ENCODE data around the gene THRSP. TPM values are rescaled to one million over a fixed set of nuclear protein-coding genes. Genes with fewer than 3 reads are reported as not detected.

THRSP gene
- polyA plus RNA-seq, 1 of the 3 experiments (the other 2 are of a cell fraction), result not detected

DNA sequence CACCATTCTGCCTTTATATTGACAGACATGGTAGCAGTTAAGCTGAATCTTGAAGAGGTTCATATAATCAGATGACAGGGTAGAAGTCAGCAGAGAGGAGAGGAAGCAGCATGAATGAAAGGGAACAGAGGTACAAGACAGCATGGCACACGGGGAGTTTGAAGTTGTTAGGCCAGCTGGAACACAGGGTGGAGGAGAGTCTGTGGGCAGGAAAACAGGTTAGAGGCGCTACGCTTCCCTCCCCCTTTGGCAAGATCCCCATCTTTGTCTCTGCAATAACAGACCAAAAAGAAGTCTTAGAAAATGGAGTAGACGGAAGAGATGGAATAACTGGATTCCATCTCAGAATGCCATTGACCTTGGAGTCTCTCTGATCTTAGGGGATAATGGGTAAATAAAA, 36.0 kb downstream of the THRSP start:
- no peaks in the 10 kb centered on the region for H3K9me2 ChIP-seq
- no peaks in the 10 kb centered on the region for H4K20me1 ChIP-seq (ENCODE audit: insufficient read depth)
- no peak overlapping the region for H2AFZ ChIP-seq (ENCODE audit: low read depth)
- no peak overlapping the region for H3K9ac ChIP-seq
- 0 out of 4 replicates have a peak, but pooled peaks cover 0 to 8% of the 10 kb centered on the region in 2 experiments for H3K4me1 ChIP-seq (ENCODE audit: control insufficient read depth in 1 of 2, insufficient read depth in 2 of 2, low read depth in 1 of 2, low read length in 1 of 2)
- TF ChIP-seq, protein P1, sequence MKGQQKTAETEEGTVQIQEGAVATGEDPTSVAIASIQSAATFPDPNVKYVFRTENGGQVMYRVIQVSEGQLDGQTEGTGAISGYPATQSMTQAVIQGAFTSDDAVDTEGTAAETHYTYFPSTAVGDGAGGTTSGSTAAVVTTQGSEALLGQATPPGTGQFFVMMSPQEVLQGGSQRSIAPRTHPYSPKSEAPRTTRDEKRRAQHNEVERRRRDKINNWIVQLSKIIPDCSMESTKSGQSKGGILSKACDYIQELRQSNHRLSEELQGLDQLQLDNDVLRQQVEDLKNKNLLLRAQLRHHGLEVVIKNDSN (IDR thresholded peaks at IDR 0.05; ENCODE audit: borderline replicate concordance, low read depth), result no peak
- TF ChIP-seq FOXM1 (IDR thresholded peaks at IDR 0.05; ENCODE audit: low read depth) (no peak), ELF1 (IDR thresholded peaks at IDR 0.05) (no peak), MXI1 (IDR thresholded peaks at IDR 0.05; ENCODE audit: low read depth, low read length) (no peak), MAX (IDR thresholded peaks at IDR 0.05; ENCODE audit: low read depth) (no peak), EP300 (IDR thresholded peaks at IDR 0.05; ENCODE audit: borderline replicate concordance in 1 of 2, low read depth in 1 of 2, low read length in 1 of 2) (no peak), NRF1 (IDR thresholded peaks at IDR 0.05; ENCODE audit: low read depth, low read length) (no peak), TCF12 (IDR thresholded peaks at IDR 0.05) (no peak), TAF1 (IDR thresholded peaks at IDR 0.05; ENCODE audit: borderline replicate concordance, low read depth, low read length) (no peak), CTCF (IDR thresholded peaks at IDR 0.05) (no peak), RFX5 (IDR thresholded peaks at IDR 0.05; ENCODE audit: low read length) (no peak), PBX3 (IDR thresholded peaks at IDR 0.05) (no peak), FOSL2 (IDR thresholded peaks at IDR 0.05; ENCODE audit: borderline replicate concordance, low read depth) (no peak), EZH2phosphoT487 (IDR thresholded peaks at IDR 0.05; ENCODE audit: borderline replicate concordance, low read depth) (no peak), TEAD4 (IDR thresholded peaks at IDR 0.05; ENCODE audit: borderline replicate concordance, insufficient read depth) (no peak)
- WGBS (ENCODE audit: low lambda C conversion rate), result 79% methylated on average over 4 of the region's 4 CpGs
- peaks cover 18% of the 10 kb centered on the region for H3F3A ChIP-seq (replicated peaks; ENCODE audit: insufficient read depth)
- no peaks in the 10 kb centered on the region for H3K27me3 ChIP-seq (ENCODE audit: insufficient read depth)
- H3K9me3 ChIP-seq, result no peaks in the 10 kb centered on the region
- no peak overlapping the region for H3K4me2 ChIP-seq
- H3K79me2 ChIP-seq (ENCODE audit: insufficient read depth), result no peaks in the 10 kb centered on the region
- no peak overlapping the region for H3K27ac ChIP-seq (ENCODE audit: low read depth in 2 of 2, low read length in 1 of 2)
- H3K4me3 ChIP-seq (ENCODE audit: low read depth in 2 of 2, low read length in 1 of 2), result no peak overlapping the region
- POLR2A ChIA-PET, result no interaction called here
- no peak for DNase-seq
- CTCF ChIA-PET, result no interaction called here
- peaks cover 32 to 57% of the 10 kb centered on the region in 2 experiments for H3K36me3 ChIP-seq (replicated peaks in 1 of 2; ENCODE audit: control insufficient read depth in 1 of 2, insufficient read depth in 2 of 2, low read length in 1 of 2)

DNA sequence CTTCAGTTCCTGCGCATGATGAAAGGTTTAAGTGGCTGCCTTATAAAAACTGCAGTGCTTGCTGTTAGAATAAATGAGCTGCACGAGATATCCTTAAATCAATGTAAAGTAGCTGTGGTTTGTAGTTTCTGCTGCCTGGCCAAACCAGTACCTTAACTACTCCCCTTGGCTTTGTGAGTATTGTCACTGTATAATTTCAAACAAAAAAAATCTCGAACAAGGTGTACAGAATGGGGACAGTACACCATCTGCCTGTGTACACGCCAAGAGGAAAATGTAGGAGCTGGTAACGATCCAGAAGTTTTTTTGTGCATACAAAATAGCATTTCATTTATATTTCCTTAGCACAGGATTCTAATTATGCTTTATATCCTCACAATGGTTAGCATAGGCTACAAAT, 36.6 kb downstream of the THRSP start:
- H3F3A ChIP-seq (replicated peaks; ENCODE audit: insufficient read depth), result peaks cover 22% of the 10 kb centered on the region
- H3K27ac ChIP-seq (ENCODE audit: low read depth in 2 of 2, low read length in 1 of 2), result peak overlapping the region; percentile 1 to 55; a peak in 1 of 4 replicates
- no peaks in the 10 kb centered on the region for H4K20me1 ChIP-seq (ENCODE audit: insufficient read depth)
- ChIA-PET CTCF (no interaction called here), POLR2A (no interaction called here)
- 74% methylated on average over 5 of the region's 5 CpGs for WGBS (ENCODE audit: low lambda C conversion rate)
- H3K36me3 ChIP-seq (replicated peaks in 1 of 2; ENCODE audit: control insufficient read depth in 1 of 2, insufficient read depth in 2 of 2, low read length in 1 of 2), result peaks cover 32 to 54% of the 10 kb centered on the region in 2 experiments
- no peaks in the 10 kb centered on the region for H3K27me3 ChIP-seq (ENCODE audit: insufficient read depth)
- H3K9ac ChIP-seq, result no peak overlapping the region
- no peak overlapping the region for H3K4me3 ChIP-seq (ENCODE audit: low read depth in 2 of 2, low read length in 1 of 2)
- H2AFZ ChIP-seq (ENCODE audit: low read depth), result no peak overlapping the region
- no peaks in the 10 kb centered on the region for H3K9me2 ChIP-seq
- H3K4me1 ChIP-seq (ENCODE audit: control insufficient read depth in 1 of 2, insufficient read depth in 2 of 2, low read depth in 1 of 2, low read length in 1 of 2), result 0 out of 4 replicates have a peak, but pooled peaks cover 0 to 8% of the 10 kb centered on the region in 2 experiments
- H3K79me2 ChIP-seq (ENCODE audit: insufficient read depth), result no peaks in the 10 kb centered on the region
- no peak for DNase-seq
- no peaks in the 10 kb centered on the region for H3K9me3 ChIP-seq
- H3K4me2 ChIP-seq, result no peak overlapping the region
- TF ChIP-seq IRF3 (IDR thresholded peaks at IDR 0.05; ENCODE audit: low read depth, low read length), result no peak
- TF ChIP-seq SMC3 (IDR thresholded peaks at IDR 0.05; ENCODE audit: low read depth, low read length), result no peak
- TF ChIP-seq MEF2A (IDR thresholded peaks at IDR 0.05; ENCODE audit: borderline replicate concordance, low read depth), result no peak
- no peak for TF ChIP-seq MXI1 (IDR thresholded peaks at IDR 0.05; ENCODE audit: low read depth, low read length)
- TF ChIP-seq NRF1 (IDR thresholded peaks at IDR 0.05; ENCODE audit: low read depth, low read length), result no peak
- TF ChIP-seq, protein P2, sequence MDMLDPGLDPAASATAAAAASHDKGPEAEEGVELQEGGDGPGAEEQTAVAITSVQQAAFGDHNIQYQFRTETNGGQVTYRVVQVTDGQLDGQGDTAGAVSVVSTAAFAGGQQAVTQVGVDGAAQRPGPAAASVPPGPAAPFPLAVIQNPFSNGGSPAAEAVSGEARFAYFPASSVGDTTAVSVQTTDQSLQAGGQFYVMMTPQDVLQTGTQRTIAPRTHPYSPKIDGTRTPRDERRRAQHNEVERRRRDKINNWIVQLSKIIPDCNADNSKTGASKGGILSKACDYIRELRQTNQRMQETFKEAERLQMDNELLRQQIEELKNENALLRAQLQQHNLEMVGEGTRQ (IDR thresholded peaks at IDR 0.05; ENCODE audit: borderline replicate concordance, low read depth, low read length), result no peak
- no peak for TF ChIP-seq NFIC (IDR thresholded peaks at IDR 0.05; ENCODE audit: borderline replicate concordance)
- no peak for TF ChIP-seq RXRA (IDR thresholded peaks at IDR 0.05; ENCODE audit: borderline replicate concordance, low read depth)

Data from SK-N-SH (cell line).